ENCODE results near the gene DEPDC1. TPM values are rescaled to one million over a fixed set of nuclear protein-coding genes. Genes with fewer than 3 reads are reported as not detected.

DEPDC1 gene
- total and polyA plus RNA-seq, 11 donors, result 0.04 to 4.2 (median 0.46) TPM; not detected in 1

- DNase-seq, result no peak
- intact Hi-C loops (cut with DNase I), result loop anchor here in 2 of 10 donors (10.0 kb wide), 1 partner anchor 334 kb away; no protein-coding TSS in a partner anchor
- no peak for ATAC-seq
- no peak for TF ChIP-seq POLR2A (IDR thresholded peaks at IDR 0.05)
- no peak for TF ChIP-seq CTCF (IDR thresholded peaks at IDR 0.05)
- 80 to 89% (median 86%) methylated on average over 7 of the region's 7 CpGs for WGBS, 4 donors
- H3K27me3 ChIP-seq, result no peaks in the 10 kb centered on the region
- no peaks in the 10 kb centered on the region for H3K36me3 ChIP-seq
- no peak overlapping the region for H3K27ac ChIP-seq
- H3K4me3 ChIP-seq, result no peak overlapping the region
- H3K9me3 ChIP-seq, result no peaks in the 10 kb centered on the region
- no peaks in the 10 kb centered on the region for H3K4me1 ChIP-seq
Observed at GRCh38 chr1:68448365-68448764, 48.5 kb downstream of the DEPDC1 start.

DNA sequence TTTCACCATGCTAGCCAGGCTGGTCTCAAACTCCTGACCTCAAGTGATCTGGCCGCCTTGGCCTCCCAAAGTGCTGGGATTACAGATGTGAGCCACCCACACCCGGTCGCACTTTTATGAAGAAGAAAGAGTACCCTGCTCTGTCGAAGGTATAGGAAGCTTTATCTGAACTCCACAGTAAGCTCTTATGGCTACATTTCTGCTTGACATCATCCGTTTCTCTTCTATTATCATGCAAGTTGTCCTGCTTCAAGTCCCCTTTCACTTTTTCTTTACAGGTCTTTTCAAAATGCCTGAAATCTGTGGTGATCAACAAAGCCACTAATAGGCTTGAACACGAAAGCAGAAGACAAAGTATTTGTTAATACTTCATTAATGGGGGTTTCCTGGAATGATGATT is 51.2 kb downstream of the DEPDC1 start:
- Histone ChIP-seq H3K4me1 (no peaks in the 10 kb centered on the region), H3K27ac (no peak overlapping the region), H3K9me3 (no peaks in the 10 kb centered on the region), H3K36me3 (no peaks in the 10 kb centered on the region), H3K4me3 (no peak overlapping the region), H3K27me3 (no peaks in the 10 kb centered on the region)
- intact Hi-C loops (cut with DNase I), result loop anchor here in 2 of 10 donors (10.0 kb wide), 1 partner anchor 331 kb away; no protein-coding TSS in a partner anchor
- no peak for DNase-seq
- no peak for TF ChIP-seq CTCF (IDR thresholded peaks at IDR 0.05)
- no peak for TF ChIP-seq POLR2A (IDR thresholded peaks at IDR 0.05)
- ATAC-seq, result no peak
- 88 to 95% (median 92%) methylated on average over 6 of the region's 6 CpGs for WGBS, 4 donors

GRCh38 chr1:68442822-68443556 is 53.9 kb downstream of the DEPDC1 start:
- H3K36me3 ChIP-seq, result no peaks in the 10 kb centered on the region
- H3K9me3 ChIP-seq, result no peaks in the 10 kb centered on the region
- 39 to 42% (median 40%) methylated on average over 5 of the region's 5 CpGs for WGBS, 4 donors
- ATAC-seq (peak in 3 of 4 donors; percentile 42 to 64 (median 61)), DNase-seq (no peak)
- H3K27me3 ChIP-seq, result no peaks in the 10 kb centered on the region
- no peak overlapping the region for H3K27ac ChIP-seq
- TF ChIP-seq CTCF (IDR thresholded peaks at IDR 0.05) (peak; percentile 33 to 64 (median 57)), POLR2A (IDR thresholded peaks at IDR 0.05) (no peak)
- H3K4me3 ChIP-seq, result no peak overlapping the region
- H3K4me1 ChIP-seq, result no peaks in the 10 kb centered on the region
- intact Hi-C loops (cut with DNase I), result loop anchor here in 7 of 10 donors (2.0 to 10.0 kb wide), 3 partner anchors 326 to 328 kb away; no protein-coding TSS in a partner anchor

DNA sequence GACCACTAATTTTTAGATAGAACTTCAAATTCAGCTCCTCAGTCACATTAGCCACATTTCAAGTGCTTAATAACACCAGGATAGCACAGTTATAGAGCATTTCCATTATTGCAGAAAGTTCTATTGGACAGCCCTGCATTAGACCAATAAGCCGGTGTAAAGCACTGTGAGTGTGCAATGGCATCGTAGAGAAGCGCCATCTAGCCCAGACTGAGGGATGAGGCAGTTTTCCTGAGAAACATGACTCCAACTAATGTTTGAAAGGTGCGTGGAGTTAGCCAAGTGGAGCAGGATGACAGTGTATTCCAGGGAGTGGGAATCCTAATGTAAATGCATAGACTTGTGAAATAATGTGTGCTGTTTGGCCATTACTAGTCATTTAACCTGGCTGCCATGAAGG is 54.9 kb downstream of the DEPDC1 start:
- 79 to 83% (median 80%) methylated on average over 4 of the region's 4 CpGs for WGBS, 4 donors
- Histone ChIP-seq H3K36me3 (no peaks in the 10 kb centered on the region), H3K27ac (no peak overlapping the region), H3K27me3 (peaks cover 0 to 3% (median 0%) of the 10 kb centered on the region in 9 donors), H3K9me3 (no peaks in the 10 kb centered on the region), H3K4me3 (no peak overlapping the region), H3K4me1 (no peaks in the 10 kb centered on the region)
- DNase-seq (no peak), ATAC-seq (no peak)
- TF ChIP-seq CTCF (IDR thresholded peaks at IDR 0.05) (no peak), POLR2A (IDR thresholded peaks at IDR 0.05) (no peak)
- intact Hi-C loops (cut with DNase I), result loop anchor here in 7 of 10 donors (2.0 to 10.0 kb wide), 3 partner anchors 325 to 327 kb away; no protein-coding TSS in a partner anchor

All from heart left ventricle (tissue), 16 donors.